SK-N-SH (cell line): ENCODE measurements around the gene PPP2R1B. TPM values are rescaled to one million over a fixed set of nuclear protein-coding genes. Genes with fewer than 3 reads are reported as not detected.

Source experiments
- CTCF ChIA-PET: fragments of 300-600, 350-600 bp; formaldehyde crosslinking; extraction: SDS; loops from one replicate; lab custom pipeline; 2021; lab: Yijun Ruan, JAX
- POLR2A ChIA-PET: fragments of 350-600 bp; sonication (Branson Sonifier 250); formaldehyde crosslinking; extraction: SDS; loops from one replicate; lab custom pipeline; 2020; ENCODE audit warnings: antibody characterized with exemption, inconsistent platforms; lab: Yijun Ruan, JAX
- DNase-seq: peaks from one replicate; pipeline ENCODE4 v3.0.0; 2012
- H2AFZ ChIP-seq: fragments of 200-600 bp; sonication (generic); 2 replicates; pipeline ENCODE4 v1.8.1; 2016; ENCODE audit warnings: antibody characterized with exemption, mild to moderate bottlenecking, low read depth
- H3F3A ChIP-seq: fragments of 200-600 bp; sonication (generic); replicated peaks from 2 replicates; pipeline ENCODE3; 2016; ENCODE audit warnings: antibody characterized with exemption, mild to moderate bottlenecking; ENCODE audit not compliant: insufficient read depth
- H3K27ac ChIP-seq, 2 experiments: fragments of 200-500 bp in 1 of 2; fragments of 200-600 bp in 1 of 2; sonication (Bioruptor generic) in 1 of 2; sonication (generic), shearing (Covaris generic) in 1 of 2; 2 replicates each; pipeline versions ENCODE4 v1.5.1 to v1.6.1; 2014 to 2016; ENCODE audit warnings: low read depth in 2 of 2, inconsistent platforms in 1 of 2, low read length in 1 of 2, mild to moderate bottlenecking in 1 of 2, mixed read lengths in 1 of 2
- H3K27me3 ChIP-seq: fragments of 200-600 bp; sonication (generic), shearing (Covaris generic); 2 replicates; pipeline ENCODE4 v1.6.1; 2016; ENCODE audit warnings: mixed run types; ENCODE audit not compliant: insufficient read depth
- H3K36me3 ChIP-seq, 2 experiments: fragments of 200-500 bp in 1 of 2; fragments of 200-600 bp in 1 of 2; sonication (Bioruptor generic) in 1 of 2; sonication (generic) in 1 of 2; replicated peaks in 1 of 2; 2 replicates each; pipeline versions ENCODE3 to v1.5.1; 2014 to 2016; ENCODE audit warnings: low read length in 1 of 2, mild to moderate bottlenecking in 1 of 2; ENCODE audit not compliant: insufficient read depth in 2 of 2, control insufficient read depth in 1 of 2
- H3K4me1 ChIP-seq, 2 experiments: fragments of 200-500 bp in 1 of 2; fragments of 200-600 bp in 1 of 2; sonication (Bioruptor generic) in 1 of 2; sonication (generic), shearing (Covaris generic) in 1 of 2; 2 replicates each; pipeline versions ENCODE4 v1.5.1 to v1.6.1; 2014 to 2016; ENCODE audit warnings: low read depth in 1 of 2, low read length in 1 of 2, mixed run types in 1 of 2; ENCODE audit not compliant: insufficient read depth in 2 of 2, control insufficient read depth in 1 of 2
- H3K4me2 ChIP-seq: fragments of 200-600 bp; sonication (generic), shearing (Covaris generic); 2 replicates; pipeline ENCODE4 v1.6.1; 2017; ENCODE audit warnings: mixed run types
- H3K4me3 ChIP-seq, 2 experiments: fragments of 200-500 bp in 1 of 2; fragments of 200-600 bp in 1 of 2; sonication (Bioruptor generic) in 1 of 2; sonication (generic), shearing (Covaris generic) in 1 of 2; 2 replicates each; pipeline versions ENCODE4 v1.5.1 to v1.8.1; 2014 to 2016; ENCODE audit warnings: low read depth in 2 of 2, inconsistent platforms in 1 of 2, low read length in 1 of 2, mild to moderate bottlenecking in 1 of 2, mixed read lengths in 1 of 2, moderate library complexity in 1 of 2
- H3K79me2 ChIP-seq: fragments of 200-600 bp; sonication (generic); 2 replicates; pipeline ENCODE4 v1.8.1; 2017; ENCODE audit warnings: mild to moderate bottlenecking; ENCODE audit not compliant: insufficient read depth
- H3K9ac ChIP-seq: fragments of 200-600 bp; sonication (generic); 2 replicates; pipeline ENCODE4 v1.6.1; 2017; ENCODE audit warnings: mixed run types
- H3K9me2 ChIP-seq: fragments of 200-600 bp; sonication (generic); 2 replicates; pipeline ENCODE4 v1.6.1; 2017; ENCODE audit warnings: mixed run types
- H3K9me3 ChIP-seq: fragments of 200-600 bp; sonication (generic); 2 replicates; pipeline ENCODE4 v1.6.1; 2017; ENCODE audit warnings: mixed run types, mild to moderate bottlenecking, moderate library complexity
- H4K20me1 ChIP-seq: fragments of 200-600 bp; sonication (generic); 2 replicates; pipeline ENCODE4 v1.6.1; 2017; ENCODE audit warnings: mild to moderate bottlenecking, mixed run types; ENCODE audit not compliant: insufficient read depth
- EP300 ChIP-seq, 2 experiments: IDR thresholded peaks; 2 replicates each; pipeline versions ENCODE4 v1.4.0 to v1.6.1; 2012; ENCODE audit warnings: borderline replicate concordance in 1 of 2, low read depth in 1 of 2, low read length in 1 of 2
- GABPA ChIP-seq: IDR thresholded peaks from 2 replicates; pipeline ENCODE4 v1.4.0; 2012; ENCODE audit warnings: low read depth, mild to moderate bottlenecking
- JUND ChIP-seq: IDR thresholded peaks from 2 replicates; pipeline ENCODE4 v1.4.0; 2012
- MXI1 ChIP-seq: IDR thresholded peaks from 2 replicates; pipeline ENCODE4 v1.6.1; 2012; ENCODE audit warnings: mild to moderate bottlenecking, low read depth, low read length, improper control_type of control experiment
- POLR2AphosphoS5 ChIP-seq: IDR thresholded peaks from 2 replicates; pipeline ENCODE4 v1.6.1; 2012; ENCODE audit warnings: low read depth, low read length
- RXRA ChIP-seq: IDR thresholded peaks from 2 replicates; pipeline ENCODE4 v1.4.0; 2012; ENCODE audit warnings: low read depth, mild to moderate bottlenecking, borderline replicate concordance
- SMC3 ChIP-seq: IDR thresholded peaks from 2 replicates; pipeline ENCODE4 v1.6.1; 2012; ENCODE audit warnings: low read depth, low read length, improper control_type of control experiment
- TAF1 ChIP-seq: IDR thresholded peaks from 2 replicates; pipeline ENCODE4 v1.6.1; 2012; ENCODE audit warnings: low read depth, mild to moderate bottlenecking, low read length, moderate library complexity, borderline replicate concordance
- TCF12 ChIP-seq: IDR thresholded peaks from 2 replicates; pipeline ENCODE4 v1.4.0; 2012
- YY1 ChIP-seq: IDR thresholded peaks from 2 replicates; pipeline ENCODE4 v1.4.0; 2012; ENCODE audit warnings: low read depth, mild to moderate bottlenecking
- WGBS: methylation state at CpG from one replicate; pipeline ENCODE4 v1.1.6; 2017; ENCODE audit warnings: low lambda C conversion rate; 5-methylcytosine and 5-hydroxymethylcytosine counted together
- polyA plus RNA-seq, 3 experiments: library from polyadenylated mRNA; depleted of rRNA; stranded (reverse); fragments of >200 nt; gene quantifications; 2 replicates each; pipeline ENCODE4 v1.2.3, GENCODE V29; 2012

PPP2R1B gene
- polyA plus RNA-seq, 1 of the 3 experiments (the other 2 are of a cell fraction): 25.9 TPM

DNA sequence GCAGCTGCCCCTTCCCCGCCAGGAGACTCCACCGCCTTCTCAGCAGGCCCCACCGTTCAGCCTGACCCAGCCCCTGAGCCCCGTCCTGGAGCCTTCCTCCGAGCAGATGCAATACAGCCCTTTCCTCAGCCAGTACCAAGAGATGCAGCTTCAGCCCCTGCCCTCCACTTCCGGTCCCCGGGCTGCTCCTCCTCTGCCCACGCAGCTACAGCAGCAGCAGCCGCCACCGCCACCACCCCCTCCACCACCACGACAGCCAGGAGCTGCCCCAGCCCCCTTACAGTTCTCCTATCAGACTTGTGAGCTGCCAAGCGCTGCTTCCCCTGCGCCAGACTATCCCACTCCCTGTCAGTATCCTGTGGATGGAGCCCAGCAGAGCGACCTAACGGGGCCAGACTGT is 42.6 kb downstream of the PPP2R1B start:
- ChIA-PET POLR2A (interaction anchor here (1.4 kb wide), 1 partner anchor 11 kb away, joined by 6 read pairs; no protein-coding TSS in a partner anchor), CTCF (interaction anchor here (0.8 to 1.3 kb wide), 2 partner anchors 119 to 121 kb away, joined by 3 to 7 read pairs; partner anchors contain the start of gene SIK2)
- 90% methylated on average over 11 of the region's 15 CpGs for WGBS
- no peak overlapping the region for H3K4me2 ChIP-seq
- peak; percentile 82 for DNase-seq
- peak overlapping the region in 1 of 2 experiments; percentile 30; a peak in 2 of 4 replicates for H3K27ac ChIP-seq
- H3F3A ChIP-seq: no peaks in the 10 kb centered on the region
- no peaks in the 10 kb centered on the region for H3K27me3 ChIP-seq
- H3K9me2 ChIP-seq: no peaks in the 10 kb centered on the region
- peaks cover 45 to 82% of the 10 kb centered on the region in 2 experiments for H3K36me3 ChIP-seq
- H3K4me1 ChIP-seq: peaks cover 6 to 32% of the 10 kb centered on the region in 2 experiments; a peak in 2 of 4 replicates
- no peaks in the 10 kb centered on the region for H4K20me1 ChIP-seq
- no peaks in the 10 kb centered on the region for H3K9me3 ChIP-seq
- no peak overlapping the region for H3K9ac ChIP-seq
- no peak overlapping the region for H2AFZ ChIP-seq
- no peak overlapping the region for H3K4me3 ChIP-seq
- no peak for TF ChIP-seq TCF12
- TF ChIP-seq YY1: no peak
- TF ChIP-seq TAF1: no peak
- no peaks in the 10 kb centered on the region for H3K79me2 ChIP-seq

DNA sequence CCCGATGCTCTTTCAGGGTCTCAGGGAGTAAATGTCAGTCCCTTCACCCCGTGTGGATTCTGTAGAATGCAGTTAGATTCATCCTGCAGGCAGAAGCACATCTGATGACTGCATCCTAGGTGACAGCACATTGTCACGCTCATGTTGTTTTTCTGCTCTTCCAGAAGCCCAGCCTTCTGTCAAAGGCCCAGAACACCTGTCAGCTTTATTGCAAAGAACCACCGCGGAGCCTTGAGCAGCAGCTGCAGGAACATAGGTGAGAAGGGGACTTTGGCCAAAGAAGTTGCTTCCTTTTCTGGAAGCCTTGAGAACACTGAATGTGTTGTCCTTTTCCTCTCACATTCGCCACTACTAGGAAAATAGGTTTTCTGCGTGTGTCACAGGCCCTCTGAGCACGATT is 43.7 kb downstream of the PPP2R1B start:
- CTCF ChIA-PET: no interaction called here
- Histone ChIP-seq H4K20me1 (no peaks in the 10 kb centered on the region), H3K9me2 (no peaks in the 10 kb centered on the region), H3K4me2 (no peak overlapping the region), H3K4me1 (peaks cover 15 to 32% of the 10 kb centered on the region in 2 experiments; a peak in 2 of 4 replicates), H3K9me3 (no peaks in the 10 kb centered on the region), H3K9ac (no peak overlapping the region), H3K36me3 (peaks cover 45 to 79% of the 10 kb centered on the region in 2 experiments), H3K27me3 (no peaks in the 10 kb centered on the region), H3K79me2 (no peaks in the 10 kb centered on the region), H2AFZ (no peak overlapping the region), H3K27ac (no peak overlapping the region), H3K4me3 (no peak overlapping the region), H3F3A (peaks cover 11% of the 10 kb centered on the region)
- 95% methylated on average over 8 of the region's 8 CpGs for WGBS
- no peak for TF ChIP-seq POLR2AphosphoS5
- no peak for TF ChIP-seq YY1
- no peak for TF ChIP-seq RXRA
- no peak for TF ChIP-seq JUND
- no peak for TF ChIP-seq TAF1
- no peak for TF ChIP-seq GABPA
- DNase-seq: no peak
- POLR2A ChIA-PET: no interaction called here

DNA sequence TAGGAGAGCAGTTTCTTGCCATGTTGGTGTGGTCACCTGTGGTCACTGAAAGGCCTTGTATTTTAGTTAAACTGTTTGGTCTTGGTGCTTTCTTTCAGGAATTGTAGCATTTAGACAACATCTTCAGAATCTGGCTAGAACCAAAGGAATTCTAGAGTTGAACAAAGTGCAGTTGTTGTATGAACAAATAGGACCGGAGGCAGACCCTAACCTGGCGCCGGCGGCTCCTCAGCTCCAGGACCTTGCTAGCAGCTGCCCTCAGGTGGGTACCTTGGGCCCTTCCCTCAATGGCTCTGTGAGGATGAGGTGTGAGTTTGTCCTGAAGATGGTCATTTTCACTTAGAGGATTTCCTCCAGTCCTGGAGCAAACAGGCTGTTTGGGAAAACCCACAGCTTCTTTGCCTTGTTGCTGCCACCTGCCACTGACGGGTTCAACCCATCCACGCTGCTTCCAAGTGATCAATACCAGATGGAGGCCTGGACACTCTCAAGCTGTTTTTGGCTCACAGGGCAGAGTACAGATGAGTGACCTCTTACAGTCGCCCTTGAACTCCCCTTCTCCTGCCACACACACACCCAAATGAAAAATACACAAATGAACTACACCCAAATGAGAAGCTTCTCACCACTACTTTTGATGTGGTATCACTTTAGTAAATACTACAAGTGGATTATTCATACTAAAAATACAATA is 45.2 kb downstream of the PPP2R1B start:
- H3K27ac ChIP-seq: no peak overlapping the region
- no peaks in the 10 kb centered on the region for H3K9me3 ChIP-seq
- no peaks in the 10 kb centered on the region for H3K79me2 ChIP-seq
- ChIA-PET POLR2A (interaction anchor here (1.1 kb wide), 1 partner anchor 14 kb away, joined by 3 read pairs; no protein-coding TSS in a partner anchor), CTCF (interaction anchor here (0.7 to 1.4 kb wide), 3 partner anchors 20 to 57 kb away, joined by 3 to 4 read pairs (median 3); no protein-coding TSS in a partner anchor)
- H3K4me3 ChIP-seq: no peak overlapping the region
- no peak overlapping the region for H3K9ac ChIP-seq
- no peaks in the 10 kb centered on the region for H4K20me1 ChIP-seq
- peaks cover 43 to 66% of the 10 kb centered on the region in 2 experiments for H3K36me3 ChIP-seq
- peak; percentile 38; the same call in 1 of the 2 replicates for TF ChIP-seq TCF12
- no peak for TF ChIP-seq SMC3
- TF ChIP-seq MXI1: peak; percentile 17; the same call in 1 of the 2 replicates
- TF ChIP-seq EP300 (IDR thresholded peaks at IDR 0.05; ENCODE audit: borderline replicate concordance in 1 of 2, low read depth in 1 of 2, low read length in 1 of 2): peak in 1 of 2 experiments; percentile 75; a peak in 2 of 4 replicates
- no peak overlapping the region for H2AFZ ChIP-seq
- peaks cover 17% of the 10 kb centered on the region for H3F3A ChIP-seq
- H3K9me2 ChIP-seq: no peaks in the 10 kb centered on the region
- peaks cover 18 to 32% of the 10 kb centered on the region in 2 experiments; a peak in 2 of 4 replicates for H3K4me1 ChIP-seq
- H3K27me3 ChIP-seq: no peaks in the 10 kb centered on the region
- peak; percentile 42 for DNase-seq
- H3K4me2 ChIP-seq: no peak overlapping the region
- WGBS: 80% methylated on average over 3 of the region's 7 CpGs
